Esophagus squamous epithelium (tissue), 5 donors: ENCODE measurements around the gene ARHGAP45. TPM values are rescaled to one million over a fixed set of nuclear protein-coding genes. Genes with fewer than 3 reads are reported as not detected.

Experiments used
- DNase-seq: peaks from one replicate; lab custom pipeline; 2025; lab: John Stamatoyannopoulos, UW
- H3K27ac ChIP-seq, 4 donors: fragments of 200-600 bp; sonication (generic); one replicate each; pipeline ENCODE4 v1.5.1; 2016 to 2019; ENCODE audit warnings: mild to moderate bottlenecking in 1 of 4
- H3K27me3 ChIP-seq, 4 donors: fragments of 200-600 bp; sonication (generic); 1 replicate in 3 of 4; 2 replicates in 1 of 4; pipeline versions ENCODE4 v1.5.1 to v1.6.0; 2017 to 2021; ENCODE audit warnings: antibody characterized with exemption in 1 of 4
- H3K36me3 ChIP-seq, 3 donors: fragments of 200-600 bp; sonication (generic); one replicate each; pipeline ENCODE4 v1.5.1; 2016 to 2019
- H3K4me1 ChIP-seq, 3 donors: fragments of 200-600 bp; sonication (generic); one replicate each; pipeline ENCODE4 v1.5.1; 2017 to 2019
- H3K4me3 ChIP-seq, 4 donors: fragments of 200-600 bp; sonication (generic); 1 replicate in 3 of 4; 2 replicates in 1 of 4; pipeline ENCODE4 v1.5.1; 2016 to 2019; ENCODE audit warnings: mild to moderate bottlenecking in 2 of 4, moderate library complexity in 1 of 4
- H3K9me3 ChIP-seq, 3 donors: fragments of 200-600 bp; sonication (generic); one replicate each; pipeline ENCODE4 v1.5.1; 2016 to 2019
- POLR2A ChIP-seq, 4 donors: fragments of 450-650 bp; IDR thresholded peaks; one replicate each; pipeline ENCODE4 v1.6.1; 2017; ENCODE audit warnings: antibody characterized with exemption in 4 of 4, mild to moderate bottlenecking in 4 of 4, moderate library complexity in 3 of 4
- WGBS, 2 donors: methylation state at CpG; one replicate each; pipeline ENCODE4 v1.1.5; 2018; 5-methylcytosine and 5-hydroxymethylcytosine counted together
- intact Hi-C: fragments of 100-400 bp; cut with DNase I; formaldehyde crosslinking; loops from one replicate; pipeline ENCODE4 v1.15.0; 2022
- total RNA-seq, 4 donors: library from RNA; depleted of rRNA; stranded (reverse); fragments of >200 nt; gene quantifications; one replicate each; pipeline ENCODE4 v1.1.0, GENCODE V29; 2016
- TF ChIP-seq, protein P1 (sequence below), 6 experiments: fragments of 450-650 bp in 4 of 6; fragments of 200-600 bp in 2 of 6; sonication (generic) in 2 of 6; IDR thresholded peaks; one replicate each; pipeline ENCODE4 v1.5.1; 2016 to 2019; ENCODE audit warnings: antibody characterized with exemption in 6 of 6, mild to moderate bottlenecking in 4 of 6, moderate library complexity in 4 of 6
- donor health status: DM: yes; HTN: yes; CAD: no.

Gene ARHGAP45
- total RNA-seq, 4 donors from 2014 or later = 8.2 to 39.3 (median 12.5) TPM

DNA sequence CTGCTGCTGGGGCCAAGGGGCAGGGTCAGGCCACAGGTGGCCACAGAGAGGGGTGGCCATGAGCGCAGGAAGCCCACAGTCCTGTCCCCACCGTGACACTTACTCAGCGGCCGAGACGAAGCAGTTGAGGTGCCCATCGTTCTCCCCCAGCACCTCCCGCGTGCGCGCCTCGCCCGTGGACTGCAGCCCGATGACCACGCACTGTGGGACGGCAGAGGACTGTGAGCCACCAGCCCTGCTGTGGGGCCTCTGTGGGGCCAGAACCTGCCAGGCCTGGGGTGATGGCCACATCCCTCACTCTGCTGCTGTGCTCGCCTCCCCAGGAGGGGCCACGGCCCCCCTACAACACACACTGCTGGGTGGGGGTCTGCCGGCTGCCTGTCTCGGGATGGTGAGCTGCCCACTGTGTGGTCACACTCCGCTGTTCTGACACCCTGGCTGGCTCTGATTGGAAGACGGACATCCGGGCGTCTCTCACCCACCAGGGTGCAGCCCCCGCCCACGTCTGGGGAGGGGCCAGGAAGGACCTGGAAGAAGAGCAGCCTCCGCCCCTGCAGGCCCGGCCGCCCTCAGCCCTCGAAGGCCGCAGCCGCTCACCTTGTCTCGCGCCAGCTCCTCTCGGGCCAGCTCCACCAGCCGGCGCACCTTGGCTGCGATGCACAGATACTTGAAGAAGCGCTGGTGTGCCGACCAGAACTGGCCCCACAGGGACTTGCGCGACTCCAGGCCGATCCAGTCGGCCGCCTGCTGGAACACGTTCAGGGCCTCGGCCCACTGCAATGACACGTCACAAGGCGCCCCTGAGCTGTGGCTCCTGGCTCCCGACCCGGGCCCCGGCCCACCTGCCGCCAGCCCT is 50.0 kb downstream of the ARHGAP45 start:
- DNase-seq = no peak
- WGBS, 2 donors = 93 to 94% methylated on average over 6 to 10 of the region's 52 CpGs
- Histone ChIP-seq H3K27me3 (no peaks in the 10 kb centered on the region), H3K27ac (peak overlapping the region; percentile 10 to 42 (median 36)), H3K9me3 (no peaks in the 10 kb centered on the region), H3K4me1 (peaks cover 22 to 45% (median 24%) of the 10 kb centered on the region in 3 donors), H3K4me3 (no peak overlapping the region), H3K36me3 (peaks cover 86 to 99% (median 87%) of the 10 kb centered on the region in 3 donors)
- TF ChIP-seq, protein P1, sequence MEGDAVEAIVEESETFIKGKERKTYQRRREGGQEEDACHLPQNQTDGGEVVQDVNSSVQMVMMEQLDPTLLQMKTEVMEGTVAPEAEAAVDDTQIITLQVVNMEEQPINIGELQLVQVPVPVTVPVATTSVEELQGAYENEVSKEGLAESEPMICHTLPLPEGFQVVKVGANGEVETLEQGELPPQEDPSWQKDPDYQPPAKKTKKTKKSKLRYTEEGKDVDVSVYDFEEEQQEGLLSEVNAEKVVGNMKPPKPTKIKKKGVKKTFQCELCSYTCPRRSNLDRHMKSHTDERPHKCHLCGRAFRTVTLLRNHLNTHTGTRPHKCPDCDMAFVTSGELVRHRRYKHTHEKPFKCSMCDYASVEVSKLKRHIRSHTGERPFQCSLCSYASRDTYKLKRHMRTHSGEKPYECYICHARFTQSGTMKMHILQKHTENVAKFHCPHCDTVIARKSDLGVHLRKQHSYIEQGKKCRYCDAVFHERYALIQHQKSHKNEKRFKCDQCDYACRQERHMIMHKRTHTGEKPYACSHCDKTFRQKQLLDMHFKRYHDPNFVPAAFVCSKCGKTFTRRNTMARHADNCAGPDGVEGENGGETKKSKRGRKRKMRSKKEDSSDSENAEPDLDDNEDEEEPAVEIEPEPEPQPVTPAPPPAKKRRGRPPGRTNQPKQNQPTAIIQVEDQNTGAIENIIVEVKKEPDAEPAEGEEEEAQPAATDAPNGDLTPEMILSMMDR (IDR thresholded peaks at IDR 0.05) = no peak
- no peak for TF ChIP-seq POLR2A (IDR thresholded peaks at IDR 0.05)
- intact Hi-C loops = loop anchor here (10.0 kb wide), 1 partner anchor 48 kb away; no protein-coding TSS in a partner anchor

DNA sequence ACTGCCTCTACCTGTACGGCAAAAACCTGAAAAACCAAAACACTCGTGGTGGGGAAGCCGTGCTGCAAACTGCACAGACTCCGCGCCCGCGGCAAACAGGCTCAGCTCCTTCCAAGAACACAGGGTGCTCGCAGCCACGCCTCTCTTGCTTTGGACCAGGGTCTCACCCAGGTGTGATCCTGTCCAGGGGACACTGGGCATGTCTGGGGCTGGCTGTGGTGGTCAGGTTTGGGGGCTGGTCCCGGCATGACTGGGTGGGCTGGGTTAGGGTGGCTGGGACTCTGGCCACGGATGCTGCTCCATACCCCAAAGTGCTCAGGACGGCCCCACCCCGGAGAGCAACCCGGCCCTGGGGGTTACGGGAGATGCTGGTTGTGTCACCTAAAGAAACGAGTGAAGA is 50.7 kb downstream of the ARHGAP45 start:
- Histone ChIP-seq H3K4me3 (no peak overlapping the region), H3K36me3 (peaks cover 86 to 99% (median 92%) of the 10 kb centered on the region in 3 donors), H3K9me3 (no peaks in the 10 kb centered on the region), H3K27ac (peak overlapping the region; percentile 16 to 42 (median 36)), H3K4me1 (peaks cover 17 to 39% (median 19%) of the 10 kb centered on the region in 3 donors), H3K27me3 (no peaks in the 10 kb centered on the region)
- intact Hi-C loops = loop anchor here (10.0 kb wide), 1 partner anchor 47 kb away; no protein-coding TSS in a partner anchor
- DNase-seq = no peak
- no peak for TF ChIP-seq POLR2A (IDR thresholded peaks at IDR 0.05)
- TF ChIP-seq, protein P1 (IDR thresholded peaks at IDR 0.05) = no peak
- 58 to 90% methylated on average over 2 to 8 of the region's 16 CpGs for WGBS, 2 donors

DNA sequence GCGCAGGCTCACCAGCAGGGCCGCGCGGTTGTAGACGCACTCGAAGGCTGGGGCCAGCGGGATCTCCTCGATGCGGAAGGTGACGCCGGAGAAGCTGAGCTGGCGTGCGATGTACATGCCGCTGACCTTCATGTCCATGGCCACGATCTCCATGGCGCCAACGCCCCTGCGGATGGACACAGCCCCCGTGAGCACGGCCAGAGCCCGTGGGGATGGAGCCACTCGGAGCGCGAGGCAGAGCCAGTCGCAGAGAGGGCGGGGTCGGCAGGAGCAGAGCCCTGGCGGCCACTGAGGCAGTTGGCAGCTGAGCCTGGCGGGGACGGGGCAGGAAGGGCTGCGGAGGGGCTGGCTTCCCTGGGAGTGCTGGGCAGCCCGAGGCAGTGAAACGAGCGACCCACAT is 52.0 kb downstream of the ARHGAP45 start:
- peaks cover 94 to 100% (median 96%) of the 10 kb centered on the region in 3 donors for H3K36me3 ChIP-seq
- intact Hi-C loops = loop anchor here (10.0 kb wide), 1 partner anchor 46 kb away; no protein-coding TSS in a partner anchor

DNA sequence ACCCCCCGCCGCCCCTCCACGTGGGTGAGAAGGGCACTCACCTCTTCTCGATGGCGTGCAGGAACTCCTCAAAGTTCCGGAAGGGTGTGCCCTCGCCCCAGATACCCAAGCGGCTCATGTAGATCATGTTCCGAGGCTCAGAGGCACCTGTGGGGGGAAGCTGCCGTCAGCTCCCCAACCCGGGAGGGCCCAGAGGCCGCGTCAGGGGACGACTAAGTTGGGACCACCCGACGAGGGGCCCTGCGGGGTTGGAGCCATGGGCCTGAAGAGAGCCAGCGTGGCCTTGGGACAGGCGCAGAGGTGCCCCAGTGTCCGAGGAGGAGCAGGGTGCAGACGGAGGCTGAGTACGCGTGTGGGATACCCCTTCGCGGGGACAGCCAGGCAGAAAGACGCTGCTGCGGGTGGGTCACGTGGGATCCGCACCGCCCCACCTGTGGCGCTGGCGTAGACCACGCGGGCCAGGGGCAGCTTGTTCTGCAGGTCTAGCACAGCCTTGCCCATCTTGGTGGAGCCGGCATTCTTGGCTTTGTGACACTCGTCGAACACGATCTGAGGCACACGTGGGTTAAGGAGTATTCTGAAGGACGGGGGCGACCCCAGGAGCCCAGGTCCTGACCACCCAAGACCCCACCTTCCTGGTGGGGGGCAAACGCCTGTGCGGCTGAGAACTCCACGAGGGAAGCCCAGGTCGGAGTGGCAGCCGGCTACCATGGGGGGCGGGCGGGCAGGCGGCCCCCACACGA is 52.7 kb downstream of the ARHGAP45 start:
- TF ChIP-seq POLR2A (IDR thresholded peaks at IDR 0.05) = no peak
- TF ChIP-seq, protein P1 (IDR thresholded peaks at IDR 0.05) = no peak
- H3K27me3 ChIP-seq = no peaks in the 10 kb centered on the region
- H3K9me3 ChIP-seq = no peaks in the 10 kb centered on the region
- peaks cover 94 to 100% (median 97%) of the 10 kb centered on the region in 3 donors for H3K36me3 ChIP-seq
- no peak for DNase-seq
- intact Hi-C loops = loop anchor here (10.0 kb wide), 1 partner anchor 45 kb away; no protein-coding TSS in a partner anchor
- no peak overlapping the region for H3K27ac ChIP-seq
- 87 to 93% methylated on average over 7 to 14 of the region's 50 CpGs for WGBS, 2 donors
- no peak overlapping the region for H3K4me3 ChIP-seq
- H3K4me1 ChIP-seq = peaks cover 8 to 39% (median 19%) of the 10 kb centered on the region in 3 donors

More for the DNA sequence above, 52.0 kb downstream of the ARHGAP45 start:
- 88 to 93% methylated on average over 17 to 26 of the region's 34 CpGs for WGBS, 2 donors
- no peak overlapping the region for H3K4me3 ChIP-seq
- DNase-seq = no peak
- peaks cover 11 to 39% (median 15%) of the 10 kb centered on the region in 3 donors for H3K4me1 ChIP-seq
- H3K27ac ChIP-seq = no peak overlapping the region
- no peaks in the 10 kb centered on the region for H3K9me3 ChIP-seq
- no peaks in the 10 kb centered on the region for H3K27me3 ChIP-seq
- TF ChIP-seq, protein P1 (IDR thresholded peaks at IDR 0.05) = no peak
- TF ChIP-seq POLR2A (IDR thresholded peaks at IDR 0.05) = no peak
